ENCODE data around the gene CIC. TPM values are rescaled to one million over a fixed set of nuclear protein-coding genes. Genes with fewer than 3 reads are reported as not detected.

The CIC gene
- total RNA-seq, 1 experiment from 2014 or later: 54.0 TPM

DNA sequence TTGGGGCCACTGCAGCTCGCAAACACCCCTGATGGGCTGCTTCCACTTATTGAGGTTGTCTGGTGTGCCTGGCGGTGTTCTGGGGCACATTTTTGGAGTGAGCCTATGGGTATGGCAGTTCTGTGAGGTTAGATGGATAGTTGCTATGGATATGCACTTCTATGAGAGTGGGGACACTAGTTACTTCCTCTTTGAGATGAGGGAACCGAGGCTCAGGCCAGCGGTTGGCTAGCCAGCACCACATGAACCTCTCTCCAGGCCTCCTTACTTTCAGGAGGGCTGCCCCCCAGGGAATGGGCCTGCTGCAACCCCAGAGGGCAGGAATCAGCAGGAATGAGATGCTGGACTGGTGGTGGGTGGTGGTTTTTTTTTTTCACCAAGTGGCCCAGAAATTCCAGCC lies 19.3 kb downstream of the CIC start:
- Histone ChIP-seq H2BK15ac (ENCODE audit: low read depth, low read length) (no peak overlapping the region), H3K9me3 (ENCODE audit: control insufficient read depth, low read depth, low read length) (no peaks in the 10 kb centered on the region), H2BK12ac (ENCODE audit: insufficient read length, low read depth, low read length) (no peak overlapping the region), H4K20me1 (ENCODE audit: control insufficient read depth, insufficient read depth, insufficient read length) (no peaks in the 10 kb centered on the region), H3K23me2 (ENCODE audit: insufficient read length, low read depth, low read length, poor library complexity, severe bottlenecking) (peaks cover 8% of the 10 kb centered on the region), H2BK20ac (ENCODE audit: low read depth, low read length, poor library complexity, severe bottlenecking) (no peak overlapping the region), H2AFZ (ENCODE audit: low read length) (no peak overlapping the region), H3K9ac (ENCODE audit: extremely low read depth, insufficient read length, low read length) (no peak overlapping the region), H3K79me1 (ENCODE audit: insufficient read depth, low read depth, low read length, poor library complexity, severe bottlenecking) (peaks cover 11% of the 10 kb centered on the region), H3K4ac (ENCODE audit: low read depth, low read length) (no peak overlapping the region), H3K14ac (ENCODE audit: insufficient read depth, low read length) (no peak overlapping the region), H4K8ac (replicated peaks; ENCODE audit: insufficient read length, low read depth, low read length) (no peak overlapping the region), H3K23ac (ENCODE audit: insufficient read length, low read depth, low read length) (no peak overlapping the region), H4K91ac (ENCODE audit: insufficient read length, low read depth, low read length) (no peak overlapping the region), H3K56ac (ENCODE audit: insufficient read length, low read depth, low read length) (no peak overlapping the region), H3K18ac (ENCODE audit: insufficient read length, low read depth, low read length) (no peak overlapping the region), H2BK120ac (ENCODE audit: low read depth, low read length, poor library complexity, severe bottlenecking) (no peak overlapping the region), H3K4me2 (ENCODE audit: insufficient read depth, insufficient read length, low read length) (no peak overlapping the region), H3K27ac (ENCODE audit: insufficient read length, low read depth, low read length) (no peak overlapping the region), H3K27me3 (ENCODE audit: insufficient read depth, low read length) (no peaks in the 10 kb centered on the region), H3K4me1 (ENCODE audit: insufficient read depth, low read length) (no peaks in the 10 kb centered on the region), H3K79me2 (ENCODE audit: insufficient read depth, low read length) (peaks cover 3% of the 10 kb centered on the region; the same call in 1 of the 2 replicates), H2AK5ac (ENCODE audit: insufficient read length, low read length) (no peak overlapping the region), H3T11ph (ENCODE audit: low read length) (no peak overlapping the region), H2BK5ac (ENCODE audit: insufficient read length, low read length) (no peak overlapping the region), H4K5ac (ENCODE audit: insufficient read length, low read depth, low read length) (no peak overlapping the region)
- Mint-ChIP-seq H3K36me3 (ENCODE audit: insufficient read depth in 1 of 3, low read depth in 3 of 3) (peaks cover 22 to 55% (median 49%) of the 10 kb centered on the region in 3 experiments), H3K27me3 (ENCODE audit: low read depth) (no peaks in the 10 kb centered on the region; the same call in 1 of the 2 replicates), H3K4me3 (no peak overlapping the region; a peak in 1 of 5 replicates), H3K4me1 (peaks cover 14 to 39% of the 10 kb centered on the region in 2 experiments), H3K9me3 (no peaks in the 10 kb centered on the region), H3K27ac (no peak overlapping the region)
- no peak for DNase-seq
- TF ChIP-seq, protein P1, sequence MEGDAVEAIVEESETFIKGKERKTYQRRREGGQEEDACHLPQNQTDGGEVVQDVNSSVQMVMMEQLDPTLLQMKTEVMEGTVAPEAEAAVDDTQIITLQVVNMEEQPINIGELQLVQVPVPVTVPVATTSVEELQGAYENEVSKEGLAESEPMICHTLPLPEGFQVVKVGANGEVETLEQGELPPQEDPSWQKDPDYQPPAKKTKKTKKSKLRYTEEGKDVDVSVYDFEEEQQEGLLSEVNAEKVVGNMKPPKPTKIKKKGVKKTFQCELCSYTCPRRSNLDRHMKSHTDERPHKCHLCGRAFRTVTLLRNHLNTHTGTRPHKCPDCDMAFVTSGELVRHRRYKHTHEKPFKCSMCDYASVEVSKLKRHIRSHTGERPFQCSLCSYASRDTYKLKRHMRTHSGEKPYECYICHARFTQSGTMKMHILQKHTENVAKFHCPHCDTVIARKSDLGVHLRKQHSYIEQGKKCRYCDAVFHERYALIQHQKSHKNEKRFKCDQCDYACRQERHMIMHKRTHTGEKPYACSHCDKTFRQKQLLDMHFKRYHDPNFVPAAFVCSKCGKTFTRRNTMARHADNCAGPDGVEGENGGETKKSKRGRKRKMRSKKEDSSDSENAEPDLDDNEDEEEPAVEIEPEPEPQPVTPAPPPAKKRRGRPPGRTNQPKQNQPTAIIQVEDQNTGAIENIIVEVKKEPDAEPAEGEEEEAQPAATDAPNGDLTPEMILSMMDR (conservative IDR thresholded peaks at IDR 0.05): no peak
- WGBS (ENCODE audit: extremely low coverage, insufficient read length, low lambda C conversion rate): no CpG with 5 or more reads among the region's 4 CpGs
